MM.1S (cell line): Measurements from ENCODE around the gene SEC23A.

Source experiments
- EZH2phosphoT487 ChIP-seq: fragments of 300-600 bp; sonication (generic); IDR thresholded peaks from 2 replicates; pipeline ENCODE4 v1.6.1; 2018; ENCODE audit warnings: antibody characterized with exemption, low read length
- TF ChIP-seq, protein P1 (sequence below): fragments of 300-600 bp; sonication (generic); IDR thresholded peaks from 2 replicates; pipeline ENCODE4 v1.5.1; 2016; ENCODE audit warnings: antibody characterized with exemption, low read length, mixed read lengths

DNA sequence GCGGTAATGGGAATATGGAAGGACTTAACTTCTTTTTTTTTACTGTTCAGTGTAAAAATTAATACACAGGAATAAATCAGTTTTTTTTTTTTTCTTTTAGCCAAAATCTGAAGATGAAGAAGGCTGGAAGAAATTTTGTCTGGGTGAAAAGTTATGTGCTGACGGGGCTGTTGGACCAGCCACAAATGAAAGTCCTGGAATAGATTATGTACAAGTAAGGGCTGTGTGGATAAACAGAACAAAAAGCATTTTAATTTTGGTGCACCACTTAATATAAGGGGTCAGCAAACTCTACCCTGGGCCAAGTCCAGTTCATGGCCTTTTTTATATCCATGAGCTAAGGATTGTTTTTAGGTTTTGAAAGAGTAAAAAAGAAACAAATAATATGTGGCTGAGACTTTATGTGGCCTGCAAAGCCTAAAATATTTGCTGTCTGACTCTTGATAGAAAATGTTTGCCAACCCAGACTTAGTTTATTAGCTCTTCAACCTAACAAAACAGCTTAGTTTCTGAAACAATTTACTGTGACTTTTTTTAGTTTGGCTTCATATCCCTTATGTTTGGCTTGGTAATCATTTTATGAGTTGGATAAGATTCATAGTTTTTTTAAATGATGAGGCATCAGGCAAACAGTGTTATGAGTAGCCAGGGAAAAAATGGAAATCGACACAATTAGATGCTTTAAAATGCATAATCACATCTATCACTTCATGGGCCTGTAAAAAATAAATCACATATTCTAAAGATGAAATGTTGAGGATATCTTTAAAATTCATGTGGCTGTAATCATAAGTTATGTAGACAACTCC is 19.5 kb upstream of the SEC23A start:
- no peak for TF ChIP-seq EZH2phosphoT487
- TF ChIP-seq, protein P1, sequence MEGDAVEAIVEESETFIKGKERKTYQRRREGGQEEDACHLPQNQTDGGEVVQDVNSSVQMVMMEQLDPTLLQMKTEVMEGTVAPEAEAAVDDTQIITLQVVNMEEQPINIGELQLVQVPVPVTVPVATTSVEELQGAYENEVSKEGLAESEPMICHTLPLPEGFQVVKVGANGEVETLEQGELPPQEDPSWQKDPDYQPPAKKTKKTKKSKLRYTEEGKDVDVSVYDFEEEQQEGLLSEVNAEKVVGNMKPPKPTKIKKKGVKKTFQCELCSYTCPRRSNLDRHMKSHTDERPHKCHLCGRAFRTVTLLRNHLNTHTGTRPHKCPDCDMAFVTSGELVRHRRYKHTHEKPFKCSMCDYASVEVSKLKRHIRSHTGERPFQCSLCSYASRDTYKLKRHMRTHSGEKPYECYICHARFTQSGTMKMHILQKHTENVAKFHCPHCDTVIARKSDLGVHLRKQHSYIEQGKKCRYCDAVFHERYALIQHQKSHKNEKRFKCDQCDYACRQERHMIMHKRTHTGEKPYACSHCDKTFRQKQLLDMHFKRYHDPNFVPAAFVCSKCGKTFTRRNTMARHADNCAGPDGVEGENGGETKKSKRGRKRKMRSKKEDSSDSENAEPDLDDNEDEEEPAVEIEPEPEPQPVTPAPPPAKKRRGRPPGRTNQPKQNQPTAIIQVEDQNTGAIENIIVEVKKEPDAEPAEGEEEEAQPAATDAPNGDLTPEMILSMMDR = no peak
